Mucosa of descending colon (tissue), 3 donors: ENCODE measurements around the gene PTPRN2. TPM values are rescaled to one million over a fixed set of nuclear protein-coding genes. Genes with fewer than 3 reads are reported as not detected.

Source experiments
- ATAC-seq: fragments of 200-7000 bp; cut with Tn5 transposase; one replicate; pipeline ENCODE4 v1.9.1; 2020; ENCODE audit warnings: mild to moderate bottlenecking, moderate library complexity
- DNase-seq, 3 donors: peaks; one replicate each; pipeline ENCODE4 v3.0.0-alpha.2; 2020
- H3K36me3 ChIP-seq: fragments of 200-600 bp; one replicate; pipeline ENCODE4 v1.8.0; 2021; ENCODE audit warnings: low read depth, mild to moderate bottlenecking
- H3K4me1 ChIP-seq: fragments of 200-600 bp; one replicate; pipeline ENCODE4 v1.8.0; 2021; ENCODE audit warnings: low read depth, mild to moderate bottlenecking
- H3K4me3 ChIP-seq: fragments of 200-600 bp; one replicate; pipeline ENCODE4 v1.8.0; 2021; ENCODE audit warnings: mild to moderate bottlenecking
- H3K9me3 ChIP-seq: fragments of 200-600 bp; one replicate; pipeline ENCODE4 v1.8.0; 2021; ENCODE audit warnings: mild to moderate bottlenecking
- intact Hi-C, 2 donors: fragments of 100-400 bp; cut with DNase I in 1 of 2; cut with micrococcal nuclease in 1 of 2; formaldehyde crosslinking; loops; one replicate each; pipeline versions ENCODE4 v1.11.0 to v1.11.1; 2022; cut with DNase I, micrococcal nuclease
- total RNA-seq, 3 donors: library from RNA; stranded (reverse); fragmentation: NEBNext Ultra II Directional in 2 of 3; extraction: Animal tissue kit (Norgen Biotek cat#: 25700) in 2 of 3; gene quantifications; one replicate each; pipeline versions ENCODE4 v1.2.1 to v1.2.4, GENCODE V29; 2021 to 2023
- TF ChIP-seq, protein P1 (sequence below): fragments of 200-600 bp; IDR thresholded peaks from one replicate; pipeline ENCODE4 v1.8.0; 2022; ENCODE audit warnings: antibody characterized with exemption, mild to moderate bottlenecking
- donor health status: DM: no; HTN: no; CAD: no; lungs with moderate emphysema.
- donor health status: DM: no; HTN: no; CAD: no.
- donor health status: DM: no; HTN: yes; CAD: no.

Gene PTPRN2
- total RNA-seq, 3 donors from 2014 or later: 12.5 to 28.0 (median 26.2) TPM

DNA sequence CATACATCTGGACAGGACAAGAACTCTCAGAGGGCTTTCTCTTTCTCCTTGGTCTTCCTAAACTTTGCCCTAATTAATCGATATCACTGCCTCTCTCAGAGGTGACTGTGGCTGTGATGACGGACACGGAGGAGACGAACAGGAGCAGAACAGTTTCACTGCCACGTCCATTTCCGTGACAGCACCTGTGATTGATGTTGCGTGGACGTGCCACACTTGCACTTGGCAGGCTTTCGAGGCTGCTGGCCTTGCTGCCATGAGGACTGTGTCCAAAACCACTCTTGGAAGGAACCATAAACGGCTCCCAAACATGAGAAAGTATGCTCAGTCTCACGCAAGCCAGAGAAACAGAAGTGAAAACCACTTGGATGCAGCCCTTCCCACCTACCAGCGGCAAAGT is 942.7 kb downstream of the PTPRN2 start:
- H3K36me3 ChIP-seq: no peaks in the 10 kb centered on the region
- ATAC-seq (no peak), DNase-seq (no peak)
- no peaks in the 10 kb centered on the region for H3K4me1 ChIP-seq
- H3K4me3 ChIP-seq: no peak overlapping the region
- intact Hi-C loops: no loop called here
- TF ChIP-seq, protein P1, sequence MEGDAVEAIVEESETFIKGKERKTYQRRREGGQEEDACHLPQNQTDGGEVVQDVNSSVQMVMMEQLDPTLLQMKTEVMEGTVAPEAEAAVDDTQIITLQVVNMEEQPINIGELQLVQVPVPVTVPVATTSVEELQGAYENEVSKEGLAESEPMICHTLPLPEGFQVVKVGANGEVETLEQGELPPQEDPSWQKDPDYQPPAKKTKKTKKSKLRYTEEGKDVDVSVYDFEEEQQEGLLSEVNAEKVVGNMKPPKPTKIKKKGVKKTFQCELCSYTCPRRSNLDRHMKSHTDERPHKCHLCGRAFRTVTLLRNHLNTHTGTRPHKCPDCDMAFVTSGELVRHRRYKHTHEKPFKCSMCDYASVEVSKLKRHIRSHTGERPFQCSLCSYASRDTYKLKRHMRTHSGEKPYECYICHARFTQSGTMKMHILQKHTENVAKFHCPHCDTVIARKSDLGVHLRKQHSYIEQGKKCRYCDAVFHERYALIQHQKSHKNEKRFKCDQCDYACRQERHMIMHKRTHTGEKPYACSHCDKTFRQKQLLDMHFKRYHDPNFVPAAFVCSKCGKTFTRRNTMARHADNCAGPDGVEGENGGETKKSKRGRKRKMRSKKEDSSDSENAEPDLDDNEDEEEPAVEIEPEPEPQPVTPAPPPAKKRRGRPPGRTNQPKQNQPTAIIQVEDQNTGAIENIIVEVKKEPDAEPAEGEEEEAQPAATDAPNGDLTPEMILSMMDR: no peak
- peaks cover 3% of the 10 kb centered on the region for H3K9me3 ChIP-seq

DNA sequence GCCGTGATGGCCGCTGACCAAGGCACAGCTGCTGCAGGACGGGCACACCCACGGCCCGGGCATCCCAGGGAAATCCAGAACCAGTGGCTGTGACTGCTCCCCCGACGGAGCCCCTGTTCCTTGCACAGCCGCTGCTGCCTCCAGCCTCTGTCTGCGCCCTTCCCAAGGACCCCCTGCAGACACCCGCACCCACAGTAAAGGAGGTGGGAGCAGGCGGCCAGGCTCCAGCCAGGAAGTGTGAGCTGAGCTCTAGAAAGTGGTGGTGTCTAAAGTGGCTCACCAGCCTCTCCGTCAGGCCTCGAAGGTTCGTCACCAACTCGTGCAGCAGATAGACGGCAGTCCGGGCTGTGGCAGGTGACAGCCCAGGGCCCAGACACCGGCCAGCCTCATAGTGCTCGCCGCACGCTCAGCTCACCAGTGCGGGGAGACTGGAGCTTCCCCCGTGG is 944.1 kb downstream of the PTPRN2 start:
- TF ChIP-seq, protein P1: no peak
- ATAC-seq (no peak), DNase-seq (no peak)
- intact Hi-C loops: no loop called here
- Histone ChIP-seq H3K4me1 (no peaks in the 10 kb centered on the region), H3K4me3 (no peak overlapping the region), H3K36me3 (no peaks in the 10 kb centered on the region), H3K9me3 (peaks cover 3% of the 10 kb centered on the region)

DNA sequence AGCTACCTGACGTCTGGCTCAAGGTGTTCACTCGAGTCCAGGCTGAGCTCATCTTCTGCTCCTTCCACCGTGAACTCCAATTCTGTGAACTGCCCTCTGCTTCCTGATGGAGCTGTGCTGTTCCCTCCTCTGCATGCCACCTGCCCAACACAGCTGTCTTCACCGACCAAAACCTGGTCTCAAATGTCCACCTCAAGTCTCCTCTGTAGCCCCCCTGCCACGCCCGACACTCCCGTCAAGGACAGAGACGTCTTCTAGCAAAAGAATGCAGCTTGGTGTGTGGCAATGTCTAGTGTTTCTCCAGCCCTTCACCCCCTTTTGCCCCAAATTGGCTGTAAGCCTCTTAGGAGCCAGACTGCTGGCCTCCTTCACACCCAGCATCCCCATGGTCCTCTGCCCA is 945.8 kb downstream of the PTPRN2 start:
- peaks cover 3% of the 10 kb centered on the region for H3K9me3 ChIP-seq
- DNase-seq: no peak
- intact Hi-C loops: no loop called here
- H3K4me3 ChIP-seq: no peak overlapping the region
- TF ChIP-seq, protein P1: no peak
- H3K4me1 ChIP-seq: no peaks in the 10 kb centered on the region
- no peak for ATAC-seq
- no peaks in the 10 kb centered on the region for H3K36me3 ChIP-seq

DNA sequence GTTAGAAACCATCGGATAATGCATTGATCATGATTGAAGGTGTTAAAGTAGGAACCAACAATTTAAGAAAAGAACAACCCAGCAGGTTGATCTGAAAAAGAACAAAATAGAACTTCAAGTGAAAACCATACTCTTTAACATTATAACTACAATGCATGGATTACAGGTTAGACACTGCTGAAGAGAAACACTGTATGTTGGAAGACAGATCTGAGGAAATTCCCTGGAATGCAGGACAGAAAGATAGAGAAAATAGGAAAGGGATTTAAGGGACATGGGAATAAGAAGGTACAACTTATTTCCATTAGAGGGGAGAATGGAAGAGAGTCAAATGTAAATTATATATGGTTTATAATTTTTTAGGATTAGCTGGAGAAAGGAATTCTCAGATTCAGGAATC is 947.5 kb downstream of the PTPRN2 start:
- intact Hi-C loops: no loop called here
- ATAC-seq (no peak), DNase-seq (no peak)
- peaks cover 3% of the 10 kb centered on the region for H3K9me3 ChIP-seq
- H3K36me3 ChIP-seq: no peaks in the 10 kb centered on the region
- no peak overlapping the region for H3K4me3 ChIP-seq
- TF ChIP-seq, protein P1: no peak
- H3K4me1 ChIP-seq: no peaks in the 10 kb centered on the region

DNA sequence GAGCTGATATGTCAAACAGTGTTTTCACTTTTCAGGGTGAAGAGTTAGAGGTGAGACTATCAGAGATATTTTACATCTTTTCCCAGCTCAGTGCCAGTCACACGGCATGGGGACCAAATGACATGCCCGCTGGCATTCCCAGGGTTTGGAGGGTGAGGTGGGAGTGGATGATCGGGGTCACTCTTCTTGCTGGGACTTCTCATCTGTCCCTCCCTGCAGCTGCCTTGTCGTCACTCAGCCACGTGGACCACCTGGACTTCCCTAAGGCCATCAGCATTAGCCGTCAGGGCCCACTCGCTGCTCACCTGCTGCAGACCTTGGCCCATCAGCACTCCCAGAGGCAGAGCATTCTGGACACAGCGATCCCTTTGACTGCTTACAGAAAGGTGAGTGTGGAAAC is 949.1 kb downstream of the PTPRN2 start:
- intact Hi-C loops: no loop called here
- Histone ChIP-seq H3K4me3 (no peak overlapping the region), H3K4me1 (no peaks in the 10 kb centered on the region), H3K9me3 (peaks cover 3% of the 10 kb centered on the region), H3K36me3 (no peaks in the 10 kb centered on the region)
- no peak for DNase-seq
- ATAC-seq: no peak
- TF ChIP-seq, protein P1: no peak
